Mammary epithelial cell (primary cell): ENCODE measurements around the gene NF1.

Experiments
- EZH2 ChIP-seq: IDR thresholded peaks from 2 replicates; pipeline ENCODE4 v1.6.1; 2012; ENCODE audit warnings: low read length, inconsistent platforms, borderline replicate concordance
- TF ChIP-seq, protein P1 (sequence below), 2 donors: IDR thresholded peaks in 1 of 2; conservative IDR thresholded peaks in 1 of 2; 2 replicates each; pipeline ENCODE4 v1.5.1; 2011 to 2012; ENCODE audit warnings: inconsistent platforms in 2 of 2, low read length in 2 of 2, mild to moderate bottlenecking in 2 of 2, control low read depth in 1 of 2, low read depth in 1 of 2; ENCODE audit not compliant: insufficient read depth in 1 of 2; ENCODE audit errors: extremely low read depth in 1 of 2

DNA sequence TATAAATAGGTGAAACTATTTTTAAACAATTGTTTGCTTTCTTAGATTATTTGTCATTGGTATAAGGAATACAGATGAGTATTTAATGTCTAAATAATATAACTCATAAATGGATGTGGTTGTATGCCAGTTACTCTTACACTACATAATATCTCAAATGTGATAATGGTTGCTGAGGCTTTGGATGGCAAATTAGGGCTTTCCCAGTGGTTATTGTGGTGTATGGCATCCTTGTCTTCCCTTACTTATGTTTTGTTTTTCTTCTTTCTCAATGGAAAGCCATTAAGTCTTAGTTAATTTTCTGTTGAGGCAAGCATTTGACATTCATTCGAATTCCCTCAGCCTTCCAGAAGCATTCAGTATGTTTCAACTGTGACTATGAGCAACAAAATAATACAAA is 191.8 kb downstream of the NF1 start:
- TF ChIP-seq EZH2, result no peak
- TF ChIP-seq, protein P1, sequence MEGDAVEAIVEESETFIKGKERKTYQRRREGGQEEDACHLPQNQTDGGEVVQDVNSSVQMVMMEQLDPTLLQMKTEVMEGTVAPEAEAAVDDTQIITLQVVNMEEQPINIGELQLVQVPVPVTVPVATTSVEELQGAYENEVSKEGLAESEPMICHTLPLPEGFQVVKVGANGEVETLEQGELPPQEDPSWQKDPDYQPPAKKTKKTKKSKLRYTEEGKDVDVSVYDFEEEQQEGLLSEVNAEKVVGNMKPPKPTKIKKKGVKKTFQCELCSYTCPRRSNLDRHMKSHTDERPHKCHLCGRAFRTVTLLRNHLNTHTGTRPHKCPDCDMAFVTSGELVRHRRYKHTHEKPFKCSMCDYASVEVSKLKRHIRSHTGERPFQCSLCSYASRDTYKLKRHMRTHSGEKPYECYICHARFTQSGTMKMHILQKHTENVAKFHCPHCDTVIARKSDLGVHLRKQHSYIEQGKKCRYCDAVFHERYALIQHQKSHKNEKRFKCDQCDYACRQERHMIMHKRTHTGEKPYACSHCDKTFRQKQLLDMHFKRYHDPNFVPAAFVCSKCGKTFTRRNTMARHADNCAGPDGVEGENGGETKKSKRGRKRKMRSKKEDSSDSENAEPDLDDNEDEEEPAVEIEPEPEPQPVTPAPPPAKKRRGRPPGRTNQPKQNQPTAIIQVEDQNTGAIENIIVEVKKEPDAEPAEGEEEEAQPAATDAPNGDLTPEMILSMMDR (conservative IDR thresholded peaks at IDR 0.05 in 1 of 2, IDR thresholded peaks at IDR 0.05 in 1 of 2; ENCODE audit: extremely low read depth in 1 of 2, insufficient read depth in 1 of 2, low read depth in 1 of 2, low read length in 2 of 2), result no peak
